T1000 (cell line): ENCODE measurements around the gene ZNF683.
"Not testable (repeated sequence)": the region's sequence is repeated elsewhere in the genome, so short reads cannot be mapped to it uniquely, and the experiment has no call there.

Experiments used
- DNase-seq: peaks from one replicate; lab custom pipeline; 2025; ENCODE audit warnings: mixed read lengths; lab: John Stamatoyannopoulos, UW

Gene ZNF683

DNA sequence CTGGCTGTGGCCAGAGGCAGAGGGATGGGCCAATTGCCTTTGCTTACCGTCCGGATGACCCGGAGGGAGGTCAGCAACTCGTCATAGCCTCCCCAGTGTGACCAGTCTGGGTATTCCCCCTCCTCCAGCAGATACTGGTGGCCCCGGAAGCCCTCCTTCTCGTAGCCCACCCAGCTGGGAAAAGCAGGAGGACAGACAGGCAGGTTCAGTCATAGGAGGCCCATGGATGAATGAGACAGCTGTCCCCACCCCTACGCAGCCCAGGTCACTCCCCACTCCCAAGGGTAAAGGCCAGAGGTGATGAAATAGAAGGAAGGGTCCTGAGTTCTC, 35.4 kb downstream of the ZNF683 start:
- no peak for DNase-seq

DNA sequence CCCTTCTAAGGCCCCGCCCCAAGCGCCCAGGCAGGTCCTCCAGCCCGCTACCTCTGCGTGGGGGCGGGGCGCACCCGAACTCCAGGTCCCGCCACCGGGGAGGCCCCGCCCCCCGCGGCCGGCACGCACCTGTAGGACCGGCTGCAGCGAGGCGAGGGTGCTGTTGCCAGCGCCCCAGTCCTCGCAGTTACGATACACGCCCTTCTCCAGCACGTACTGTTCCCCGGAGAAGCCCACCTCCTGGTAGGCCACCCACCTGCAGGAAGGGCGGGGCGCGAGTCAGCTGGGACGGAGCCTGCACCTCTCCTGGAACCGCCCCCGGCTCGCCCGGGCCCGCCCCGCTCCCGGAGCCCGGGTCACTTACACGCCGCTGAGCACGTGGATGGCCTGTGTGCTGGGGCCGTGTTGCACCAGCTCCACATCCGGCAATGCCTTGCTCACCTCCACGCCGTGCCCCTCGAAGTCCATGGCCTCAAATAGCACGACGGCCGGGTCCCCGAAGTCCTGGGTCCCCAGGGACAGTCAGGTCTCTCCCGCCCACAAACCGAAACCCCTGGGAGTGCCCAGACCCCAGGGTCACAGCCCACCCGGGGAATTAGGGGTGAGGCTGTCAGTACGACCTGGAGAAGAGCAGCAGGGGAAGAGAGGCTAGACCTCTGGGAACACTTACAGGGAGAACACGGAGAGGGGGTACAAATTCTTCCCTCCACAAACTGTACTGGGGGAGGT, 35.9 kb downstream of the ZNF683 start:
- DNase-seq, result no peak

DNA sequence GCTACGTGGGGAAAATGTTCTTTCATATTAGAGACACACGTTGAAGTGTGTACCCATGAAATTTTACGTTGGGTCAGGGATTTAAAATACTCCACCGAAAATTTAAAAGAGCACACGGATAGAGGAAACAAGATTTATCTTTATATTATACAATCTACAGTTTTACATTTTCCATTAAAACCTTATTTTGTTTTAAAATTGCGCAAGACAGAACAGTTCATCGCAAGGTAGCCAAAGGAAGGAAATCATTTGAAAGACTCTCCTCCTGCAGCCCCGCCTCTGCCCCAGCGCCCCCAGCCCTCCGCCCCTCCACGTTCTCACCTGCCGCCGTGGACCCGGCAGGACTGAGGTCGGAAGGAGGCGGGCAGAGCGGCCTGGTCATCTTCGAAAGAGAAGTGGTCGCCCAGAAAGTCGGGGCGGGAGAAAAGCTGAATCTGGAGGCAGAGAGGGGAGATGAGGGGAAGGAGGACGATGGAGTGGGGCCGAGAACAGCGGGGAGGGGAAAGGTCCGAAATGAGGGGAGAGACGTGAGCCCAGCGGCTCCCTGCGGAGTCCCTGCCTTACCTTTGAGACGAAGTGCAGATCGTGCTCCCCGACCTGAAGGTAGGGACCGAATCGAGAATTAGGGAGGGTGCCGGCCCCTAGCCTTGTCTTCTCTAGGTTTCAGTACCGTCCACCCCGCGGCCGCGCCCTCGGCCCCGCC, 36.6 kb downstream of the ZNF683 start:
- DNase-seq, result no peak

DNA sequence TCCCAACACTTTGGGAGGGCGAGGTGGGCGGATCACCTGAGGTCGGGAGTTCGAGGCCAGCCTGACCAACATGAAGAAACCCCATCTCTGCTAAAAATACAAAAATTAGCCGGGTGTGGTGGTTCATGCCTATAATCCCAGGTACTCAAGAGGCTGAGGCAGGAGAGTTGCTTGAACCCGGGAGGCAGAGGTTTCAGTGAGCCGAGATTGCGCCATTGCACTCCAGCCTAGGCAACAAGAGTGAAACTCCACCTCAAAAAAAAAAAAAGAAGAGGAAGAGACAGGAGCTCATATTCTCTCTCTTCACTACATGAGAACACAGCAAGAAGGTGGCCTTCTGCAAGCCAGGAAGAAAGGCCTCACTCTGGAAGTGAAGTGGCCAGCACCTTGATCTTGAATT, 39.2 kb downstream of the ZNF683 start:
- DNase-seq, result not testable (repeated sequence)

DNA sequence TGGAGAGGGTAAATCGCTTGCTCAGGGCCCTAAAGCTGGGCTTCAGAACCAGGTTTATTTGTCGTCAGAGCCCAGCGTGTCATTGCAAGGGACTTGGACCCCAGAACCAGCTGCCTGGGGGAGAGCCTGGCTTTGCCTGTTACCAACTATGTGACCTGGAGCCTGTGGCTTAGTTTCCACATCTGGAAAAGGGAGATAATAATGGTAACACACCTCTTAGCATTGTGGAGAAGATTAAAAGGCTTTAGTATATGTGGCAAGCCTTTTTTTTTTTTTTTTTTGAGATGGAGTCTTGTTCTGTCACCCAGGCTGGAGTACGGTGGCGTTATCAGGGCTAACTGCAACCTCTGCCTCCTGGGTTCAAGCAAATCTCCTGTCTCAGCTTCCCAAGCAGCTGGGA, 42.3 kb downstream of the ZNF683 start:
- no peak for DNase-seq

DNA sequence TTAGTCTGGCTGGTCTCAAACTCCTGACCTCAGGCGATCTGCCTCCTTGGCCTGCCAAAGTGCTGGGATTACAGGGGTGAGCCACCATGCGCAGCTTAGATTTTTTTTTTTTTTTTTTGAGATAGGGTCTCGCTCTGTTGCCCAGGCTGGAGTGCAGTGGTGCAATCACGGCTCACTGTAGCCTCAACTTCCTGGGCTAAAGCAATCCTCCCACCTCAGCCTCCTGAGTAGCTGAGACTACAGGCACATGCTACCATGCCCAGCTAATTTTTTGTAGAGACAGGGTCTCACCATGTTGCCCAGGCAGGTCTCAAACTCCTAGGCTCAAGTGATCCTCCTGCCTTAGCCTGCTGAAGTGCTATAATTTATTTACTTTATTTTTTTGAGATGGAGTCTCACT, 43.2 kb downstream of the ZNF683 start:
- not testable (repeated sequence) for DNase-seq

DNA sequence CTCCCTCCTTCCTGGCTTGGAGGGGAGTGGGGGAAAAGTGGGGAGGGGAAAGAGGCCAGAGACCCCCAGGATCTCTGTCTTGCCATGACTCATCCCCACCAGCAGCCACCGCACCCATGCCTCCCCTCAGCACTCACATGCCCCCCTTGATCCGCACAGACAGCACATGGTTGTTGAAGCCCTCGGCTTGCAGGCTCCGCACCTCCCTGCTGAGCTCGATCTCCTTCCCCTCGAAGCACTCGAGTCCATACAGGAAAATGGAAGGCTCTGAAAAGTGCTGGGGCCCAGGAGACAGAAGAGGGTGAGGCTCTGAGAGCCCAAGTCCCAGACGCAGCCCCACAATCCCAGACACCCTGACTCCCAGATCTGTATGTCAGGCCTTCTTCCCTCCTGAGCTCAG, 44.0 kb downstream of the ZNF683 start:
- no peak for DNase-seq

DNA sequence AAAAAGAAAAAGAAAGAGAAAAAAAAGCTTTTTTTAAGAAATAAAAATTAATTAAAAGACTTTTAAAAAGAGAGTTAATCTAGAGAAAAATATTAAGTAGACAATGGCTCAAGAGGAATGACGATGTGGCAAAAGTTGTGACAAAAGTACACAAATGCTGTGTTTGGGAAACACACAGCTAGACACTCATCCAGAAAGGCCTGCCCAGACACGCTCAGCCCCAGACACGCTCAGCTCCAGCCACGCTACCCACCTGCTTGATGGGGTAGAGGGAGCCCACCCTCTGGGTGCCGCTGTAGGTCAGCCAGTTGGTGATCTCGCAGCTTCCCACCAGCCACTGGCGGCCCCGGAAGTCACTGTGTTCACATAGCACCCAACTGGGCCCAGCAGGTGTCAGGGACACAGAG, 44.6 kb downstream of the ZNF683 start:
- DNase-seq, result no peak

DNA sequence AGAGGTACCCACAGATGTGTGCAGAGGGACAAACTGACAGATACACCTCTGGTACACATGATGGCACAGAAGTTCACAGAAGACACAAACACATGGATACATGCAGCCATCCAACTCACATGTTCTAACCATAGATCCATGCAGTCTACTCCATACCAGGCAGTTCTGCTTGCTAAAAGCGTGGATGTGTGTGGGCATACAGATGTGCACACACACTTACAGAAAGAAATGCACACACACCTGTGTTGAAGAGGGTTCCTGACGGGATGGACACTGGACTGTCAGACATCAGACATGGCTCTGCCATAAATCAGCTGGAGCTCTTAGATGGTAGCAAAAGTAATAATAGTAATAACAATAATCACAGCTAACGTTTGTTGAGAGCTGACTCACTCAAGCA, 48.0 kb downstream of the ZNF683 start:
- DNase-seq, result no peak

DNA sequence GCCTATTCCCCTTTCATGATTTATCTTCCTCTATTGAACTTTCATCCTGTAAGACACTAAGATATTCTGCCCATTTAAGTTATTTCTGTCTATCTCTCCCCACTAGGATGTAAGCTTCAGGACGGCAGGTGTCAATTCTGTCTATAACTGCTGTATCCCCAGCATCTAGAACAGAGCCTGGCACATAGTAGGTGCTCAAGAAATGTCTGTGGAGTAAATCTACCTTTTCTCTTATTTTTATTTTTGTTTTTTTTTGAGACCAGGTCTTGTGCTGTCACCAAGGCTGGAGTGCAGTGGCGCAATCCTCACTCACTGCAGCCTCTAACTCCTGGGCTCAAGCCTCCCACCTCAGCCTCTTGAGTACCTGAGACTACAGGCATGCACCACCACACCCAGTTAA, 49.2 kb downstream of the ZNF683 start:
- DNase-seq, result no peak

DNA sequence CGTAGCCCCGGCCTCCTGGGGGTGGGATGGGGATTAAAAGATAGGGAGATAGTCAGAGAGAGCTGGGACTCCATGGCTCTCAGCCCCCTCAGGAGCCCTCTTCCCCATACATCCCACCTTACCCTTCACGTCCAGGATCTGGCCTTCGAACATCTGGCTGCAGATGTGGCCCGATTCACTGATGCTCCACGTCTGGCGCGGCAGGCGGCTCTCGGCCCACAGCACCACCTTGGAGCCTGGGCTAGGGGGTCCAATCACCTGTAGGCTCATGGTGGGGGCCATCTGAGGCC, 50.6 kb downstream of the ZNF683 start:
- DNase-seq, result no peak

DNA sequence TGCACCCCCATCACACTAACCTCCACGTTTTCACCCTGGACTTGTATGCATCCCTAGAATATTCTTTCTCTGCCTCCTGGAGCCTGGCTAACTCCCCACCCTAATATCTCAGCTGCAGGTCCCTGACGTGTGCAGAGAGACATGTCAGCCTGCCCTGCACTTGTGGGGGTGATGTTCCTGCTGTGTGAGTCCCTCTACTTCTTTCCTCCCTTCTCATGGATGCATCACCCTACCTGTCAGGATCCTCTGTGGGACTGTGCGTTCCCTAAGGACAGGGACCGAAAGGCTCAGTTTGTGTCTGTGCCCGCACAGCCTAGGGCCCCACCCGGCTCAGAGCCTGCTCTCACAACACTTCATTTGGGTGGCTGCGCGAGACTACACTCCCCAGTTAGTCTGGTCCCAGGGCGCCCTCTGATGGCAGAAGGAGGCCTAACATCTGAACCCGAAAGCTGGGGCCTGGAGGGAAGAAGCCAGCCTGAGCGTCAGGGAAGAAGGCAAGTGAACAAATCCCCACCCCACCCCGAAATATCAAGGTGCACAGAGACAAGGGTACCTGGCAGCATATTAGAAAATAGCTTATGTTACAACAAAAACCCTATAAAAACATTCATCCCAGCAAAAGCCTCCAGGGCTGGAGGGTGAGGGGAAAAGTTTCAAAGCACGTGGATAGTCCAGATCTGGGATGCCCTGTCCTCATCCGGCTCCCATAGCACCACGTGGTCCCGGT, 51.1 kb downstream of the ZNF683 start:
- DNase-seq, result peak; percentile 78

DNA sequence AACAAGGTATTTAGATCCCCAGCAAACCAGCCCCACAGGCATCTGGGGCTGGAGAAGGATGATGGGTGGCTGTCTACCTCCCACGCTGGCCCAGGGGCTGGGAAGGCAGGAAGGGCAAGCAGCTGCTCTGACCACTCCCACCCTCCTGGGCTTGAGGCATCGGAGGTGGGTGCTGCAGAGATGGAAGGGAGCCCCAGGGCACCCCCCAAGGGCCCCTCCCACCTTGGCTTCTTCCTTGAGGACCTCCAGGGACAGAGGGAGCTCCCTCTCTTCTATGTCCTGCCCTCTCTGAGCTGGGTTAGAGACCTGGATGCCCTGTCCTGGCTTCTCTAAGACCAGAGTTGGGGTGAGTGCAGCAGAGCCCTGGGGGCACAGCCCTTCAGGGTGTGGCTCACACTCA, 51.7 kb downstream of the ZNF683 start:
- DNase-seq, result no peak

DNA sequence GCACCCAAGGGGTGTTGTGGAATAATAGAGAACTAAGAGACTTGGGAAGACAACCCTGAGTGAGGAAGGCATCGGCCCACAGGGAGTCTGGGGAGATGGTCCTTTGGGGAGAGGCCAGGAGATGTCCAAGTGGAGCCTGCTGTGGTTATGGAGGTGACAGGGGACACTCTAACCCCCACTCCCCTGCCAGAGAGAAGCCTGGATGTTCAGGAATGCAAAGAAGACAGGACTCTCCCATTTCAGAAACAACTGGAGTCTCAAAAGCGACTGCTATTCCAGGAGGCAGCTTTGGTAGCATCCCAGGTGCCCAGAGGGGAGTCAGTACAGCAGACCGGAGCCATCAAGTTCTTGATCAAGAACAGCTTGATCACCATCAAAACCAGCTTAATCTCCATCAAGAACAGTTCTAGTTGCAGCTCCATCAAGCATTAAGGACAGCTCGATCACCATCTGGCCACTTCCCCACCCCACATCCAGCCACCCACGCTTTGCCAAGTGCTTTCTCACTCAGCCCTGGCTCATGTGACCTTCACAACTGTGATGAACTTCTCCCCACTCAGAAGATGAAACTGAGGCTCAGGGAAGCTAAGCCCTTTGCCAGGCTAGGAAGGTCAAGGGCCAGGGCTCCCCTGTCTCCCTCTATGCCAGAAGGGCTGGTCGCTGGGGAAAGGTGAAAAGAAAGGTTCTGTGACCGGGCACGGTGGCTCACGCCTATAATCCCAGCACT, 54.0 kb downstream of the ZNF683 start:
- no peak for DNase-seq

DNA sequence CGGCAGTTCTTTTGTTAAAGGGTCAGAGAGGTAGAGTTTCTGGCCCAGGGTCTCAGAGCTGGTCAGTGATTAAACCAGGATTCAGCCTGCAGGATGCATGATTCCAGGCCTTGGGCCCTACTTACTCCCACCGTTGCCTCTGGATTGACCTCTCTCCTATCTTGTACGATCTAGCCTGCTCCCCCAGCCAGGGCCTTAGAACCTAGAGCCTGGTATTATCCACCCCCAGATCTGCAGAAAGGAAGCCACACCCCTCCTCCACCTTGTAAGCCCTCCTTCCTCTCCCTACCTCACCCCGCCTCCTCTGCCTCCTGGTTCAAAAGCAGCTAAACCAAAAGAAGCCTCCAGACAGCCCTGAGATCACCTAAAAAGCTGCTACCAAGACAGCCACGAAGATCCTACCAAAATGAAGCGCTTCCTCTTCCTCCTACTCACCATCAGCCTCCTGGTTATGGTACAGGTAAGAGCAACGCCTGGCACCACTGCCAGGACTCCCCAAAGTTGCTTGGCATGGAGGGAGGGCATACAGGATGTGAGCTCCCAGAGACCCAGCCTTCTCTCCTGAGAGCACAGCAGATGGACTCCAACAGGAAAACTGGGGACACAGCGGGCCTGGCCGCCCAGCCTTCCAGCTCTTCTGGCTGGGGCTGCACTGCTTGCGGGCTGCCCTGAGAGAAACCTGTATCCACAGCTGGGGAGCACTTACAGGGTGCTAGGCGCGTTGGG, 54.8 kb downstream of the ZNF683 start, which contains the start of gene CD52:
Gene CD52, plus strand, starts transcription at position 347 of the 726 bp plus-strand sequence. Its CDS starts 60 bp downstream, at position 407.
- no peak for DNase-seq

DNA sequence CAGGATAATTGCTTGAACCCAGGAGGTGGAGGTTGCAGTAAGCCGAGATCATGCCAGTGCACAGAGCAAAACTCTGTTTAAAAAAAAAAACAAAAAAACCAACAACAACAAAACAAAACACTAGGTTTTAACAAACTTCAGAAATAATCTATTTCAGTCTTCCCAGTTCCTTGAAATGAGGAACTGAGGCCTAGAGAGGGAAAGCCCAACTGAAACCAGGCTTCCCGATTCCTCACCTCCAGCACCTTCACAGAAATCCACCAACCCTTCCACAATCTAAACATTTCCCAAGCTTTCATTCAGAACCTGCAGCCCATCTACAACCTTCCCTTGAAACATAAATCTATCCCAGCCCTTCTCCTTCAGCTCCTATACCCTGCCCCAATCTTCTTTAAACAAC, 55.4 kb downstream of the ZNF683 start:
- no peak for DNase-seq

DNA sequence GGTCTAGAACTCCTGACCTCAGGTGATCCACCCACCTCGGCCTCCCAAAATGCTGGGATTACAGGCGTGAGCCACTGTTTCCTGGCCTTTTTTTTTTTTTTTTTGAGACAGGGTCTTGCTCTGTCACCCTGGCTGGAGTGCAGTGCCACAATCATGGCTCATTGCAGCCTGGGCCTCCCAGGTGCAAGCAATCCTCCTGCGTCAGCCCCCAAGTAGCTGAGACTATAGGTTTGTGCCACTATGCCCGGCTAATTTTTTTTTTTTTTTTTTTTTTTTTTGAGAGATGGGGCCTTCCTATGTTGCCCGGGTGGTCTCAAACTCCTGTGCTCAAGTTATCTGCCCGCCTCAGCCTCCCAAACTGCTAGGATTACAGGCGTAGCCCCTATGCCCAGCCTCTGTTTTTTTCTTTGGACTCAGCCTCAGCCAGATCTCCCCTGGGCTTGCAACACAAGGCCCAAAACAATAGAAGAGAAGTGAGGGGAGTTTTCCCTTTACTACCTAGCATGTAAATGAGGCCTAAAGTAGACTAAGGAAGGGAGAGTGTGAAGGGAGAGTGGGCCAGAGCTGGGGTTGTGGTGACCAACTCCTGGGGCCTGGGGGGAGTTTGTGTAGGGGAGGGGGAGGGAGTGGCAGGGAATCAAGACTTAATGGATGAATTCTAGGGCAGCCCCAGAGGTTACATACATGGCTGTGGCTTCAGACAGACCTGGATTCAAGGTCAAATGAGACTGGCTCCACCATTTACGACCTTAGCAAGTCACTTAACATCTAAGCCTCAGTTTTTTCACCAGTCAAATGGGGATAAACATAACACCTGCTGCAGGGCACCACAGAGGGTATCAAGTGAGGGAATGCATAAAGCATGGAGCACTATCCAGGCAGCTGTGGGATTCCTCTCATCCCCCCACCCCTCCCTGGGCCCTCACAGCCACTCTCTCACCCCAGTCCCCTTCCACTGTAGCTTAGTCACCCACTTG, 56.4 kb downstream of the ZNF683 start:
- DNase-seq, result no peak

DNA sequence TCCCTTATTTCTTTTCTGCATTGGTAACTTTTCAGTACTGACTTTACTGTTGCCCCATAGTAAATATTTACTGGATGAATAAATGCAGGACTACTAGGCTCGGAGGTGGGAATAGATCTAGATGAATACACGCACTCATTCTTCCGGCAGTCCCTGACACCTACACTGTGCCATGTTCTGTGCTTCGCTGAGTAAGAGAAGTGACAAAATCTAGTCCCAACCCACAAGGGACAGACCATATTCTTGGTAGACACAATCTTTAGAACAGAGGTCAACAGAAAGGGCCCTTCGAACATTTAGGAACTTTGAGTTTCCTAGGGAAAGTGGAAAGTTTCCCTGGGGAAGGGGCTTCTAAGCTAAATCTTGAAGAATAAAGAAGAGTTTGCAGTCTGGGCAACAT, 58.0 kb downstream of the ZNF683 start:
- no peak for DNase-seq
